GM20000 (cell line): ENCODE results near the gene NEFH.
"Not testable (repeated sequence)": the region's sequence is repeated elsewhere in the genome, so short reads cannot be mapped to it uniquely, and the experiment has no call there.

Experiments used
- DNase-seq: peaks from one replicate; pipeline ENCODE4 v3.0.0; 2012; ENCODE audit warnings: low spot score
- TF ChIP-seq, protein P1 (sequence below): IDR thresholded peaks from 2 replicates; pipeline ENCODE4 v1.5.1; 2012; ENCODE audit warnings: mild to moderate bottlenecking, control low read depth; ENCODE audit errors: extremely low read depth, missing control alignments

The NEFH gene, protein sequence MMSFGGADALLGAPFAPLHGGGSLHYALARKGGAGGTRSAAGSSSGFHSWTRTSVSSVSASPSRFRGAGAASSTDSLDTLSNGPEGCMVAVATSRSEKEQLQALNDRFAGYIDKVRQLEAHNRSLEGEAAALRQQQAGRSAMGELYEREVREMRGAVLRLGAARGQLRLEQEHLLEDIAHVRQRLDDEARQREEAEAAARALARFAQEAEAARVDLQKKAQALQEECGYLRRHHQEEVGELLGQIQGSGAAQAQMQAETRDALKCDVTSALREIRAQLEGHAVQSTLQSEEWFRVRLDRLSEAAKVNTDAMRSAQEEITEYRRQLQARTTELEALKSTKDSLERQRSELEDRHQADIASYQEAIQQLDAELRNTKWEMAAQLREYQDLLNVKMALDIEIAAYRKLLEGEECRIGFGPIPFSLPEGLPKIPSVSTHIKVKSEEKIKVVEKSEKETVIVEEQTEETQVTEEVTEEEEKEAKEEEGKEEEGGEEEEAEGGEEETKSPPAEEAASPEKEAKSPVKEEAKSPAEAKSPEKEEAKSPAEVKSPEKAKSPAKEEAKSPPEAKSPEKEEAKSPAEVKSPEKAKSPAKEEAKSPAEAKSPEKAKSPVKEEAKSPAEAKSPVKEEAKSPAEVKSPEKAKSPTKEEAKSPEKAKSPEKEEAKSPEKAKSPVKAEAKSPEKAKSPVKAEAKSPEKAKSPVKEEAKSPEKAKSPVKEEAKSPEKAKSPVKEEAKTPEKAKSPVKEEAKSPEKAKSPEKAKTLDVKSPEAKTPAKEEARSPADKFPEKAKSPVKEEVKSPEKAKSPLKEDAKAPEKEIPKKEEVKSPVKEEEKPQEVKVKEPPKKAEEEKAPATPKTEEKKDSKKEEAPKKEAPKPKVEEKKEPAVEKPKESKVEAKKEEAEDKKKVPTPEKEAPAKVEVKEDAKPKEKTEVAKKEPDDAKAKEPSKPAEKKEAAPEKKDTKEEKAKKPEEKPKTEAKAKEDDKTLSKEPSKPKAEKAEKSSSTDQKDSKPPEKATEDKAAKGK

DNA sequence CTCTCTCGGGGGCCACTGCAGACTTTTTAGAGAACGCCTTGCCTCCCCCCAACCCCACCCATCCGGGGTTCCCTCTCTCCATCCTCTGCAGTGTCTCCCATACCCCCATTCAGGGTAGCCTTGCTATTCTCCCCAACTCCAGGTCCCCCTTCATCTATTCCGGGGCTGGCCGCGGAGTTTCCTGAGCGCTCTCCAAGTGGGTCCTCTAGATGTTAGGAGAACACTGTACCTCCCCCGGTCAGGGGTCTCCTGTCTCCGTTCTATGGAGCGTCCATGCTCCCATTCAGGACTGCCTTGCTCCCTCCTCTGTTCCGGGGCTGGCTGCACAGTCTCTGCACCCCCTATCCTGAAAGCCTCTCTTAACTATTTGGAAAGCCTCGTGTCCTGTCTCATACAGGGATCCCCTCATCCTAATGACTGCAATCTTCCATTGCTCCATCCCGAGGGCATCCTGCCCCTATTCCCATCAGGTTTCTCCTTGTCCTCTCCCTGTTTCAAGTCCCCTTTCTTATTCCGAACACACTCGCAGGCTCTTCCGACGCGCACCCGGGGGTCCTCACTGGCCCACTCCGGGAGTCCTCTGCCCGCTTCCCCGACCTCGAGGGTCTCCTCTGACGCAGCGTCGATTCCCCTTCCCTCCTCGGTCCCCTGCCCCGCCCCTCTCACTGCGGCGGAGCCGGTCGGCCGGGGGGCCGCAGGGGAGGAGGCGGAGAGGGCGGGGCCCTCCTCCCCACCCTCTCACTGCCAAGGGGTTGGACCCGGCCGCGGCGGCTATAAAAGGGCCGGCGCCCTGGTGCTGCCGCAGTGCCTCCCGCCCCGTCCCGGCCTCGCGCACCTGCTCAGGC, at the start of gene NEFH:
Gene NEFH, plus strand, starts transcription at position 802 of the 845 bp plus-strand sequence. CDS start 45 bp downstream, outside the sequence.
- no peak for DNase-seq
- TF ChIP-seq, protein P1, sequence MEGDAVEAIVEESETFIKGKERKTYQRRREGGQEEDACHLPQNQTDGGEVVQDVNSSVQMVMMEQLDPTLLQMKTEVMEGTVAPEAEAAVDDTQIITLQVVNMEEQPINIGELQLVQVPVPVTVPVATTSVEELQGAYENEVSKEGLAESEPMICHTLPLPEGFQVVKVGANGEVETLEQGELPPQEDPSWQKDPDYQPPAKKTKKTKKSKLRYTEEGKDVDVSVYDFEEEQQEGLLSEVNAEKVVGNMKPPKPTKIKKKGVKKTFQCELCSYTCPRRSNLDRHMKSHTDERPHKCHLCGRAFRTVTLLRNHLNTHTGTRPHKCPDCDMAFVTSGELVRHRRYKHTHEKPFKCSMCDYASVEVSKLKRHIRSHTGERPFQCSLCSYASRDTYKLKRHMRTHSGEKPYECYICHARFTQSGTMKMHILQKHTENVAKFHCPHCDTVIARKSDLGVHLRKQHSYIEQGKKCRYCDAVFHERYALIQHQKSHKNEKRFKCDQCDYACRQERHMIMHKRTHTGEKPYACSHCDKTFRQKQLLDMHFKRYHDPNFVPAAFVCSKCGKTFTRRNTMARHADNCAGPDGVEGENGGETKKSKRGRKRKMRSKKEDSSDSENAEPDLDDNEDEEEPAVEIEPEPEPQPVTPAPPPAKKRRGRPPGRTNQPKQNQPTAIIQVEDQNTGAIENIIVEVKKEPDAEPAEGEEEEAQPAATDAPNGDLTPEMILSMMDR = no peak

DNA sequence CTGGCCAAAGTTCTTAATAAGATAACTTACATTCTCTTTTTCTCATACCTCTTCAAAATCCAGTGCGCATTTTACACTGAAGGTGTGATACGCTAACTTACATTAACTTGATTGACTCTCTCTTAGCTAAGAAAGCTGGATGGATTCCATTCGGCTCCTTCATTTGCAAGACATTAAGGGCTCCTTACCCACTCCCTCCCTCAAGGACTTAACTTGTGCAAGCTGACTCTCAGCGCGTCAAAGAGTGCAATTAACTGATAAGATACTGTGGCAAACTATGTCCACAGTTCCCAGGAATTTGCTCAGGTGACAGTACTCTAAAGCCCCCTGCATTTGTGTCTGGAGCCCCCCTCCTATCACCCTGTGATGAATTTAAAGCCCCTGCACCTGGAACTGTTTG, 48.0 kb upstream of the NEFH start:
- TF ChIP-seq, protein P1 = no peak
- DNase-seq = no peak

DNA sequence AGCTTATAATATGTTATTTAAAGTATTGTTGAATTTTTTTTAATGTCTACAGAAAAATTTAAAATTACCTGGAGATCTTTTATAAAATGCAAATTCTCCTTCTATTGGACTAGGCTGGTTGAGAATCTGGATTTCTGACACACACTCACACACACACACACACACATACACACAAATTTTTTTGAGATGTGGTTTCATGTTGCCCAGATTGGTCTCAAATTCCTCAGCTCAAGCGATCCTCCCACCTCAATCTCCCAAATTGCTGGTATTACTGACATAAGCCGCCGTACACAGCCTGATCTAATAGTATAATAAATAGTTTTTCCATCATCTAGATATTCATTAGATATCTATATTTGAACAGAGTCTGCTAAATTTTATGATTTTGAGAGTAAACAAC, 46.2 kb upstream of the NEFH start:
- TF ChIP-seq, protein P1 = no peak
- no peak for DNase-seq

DNA sequence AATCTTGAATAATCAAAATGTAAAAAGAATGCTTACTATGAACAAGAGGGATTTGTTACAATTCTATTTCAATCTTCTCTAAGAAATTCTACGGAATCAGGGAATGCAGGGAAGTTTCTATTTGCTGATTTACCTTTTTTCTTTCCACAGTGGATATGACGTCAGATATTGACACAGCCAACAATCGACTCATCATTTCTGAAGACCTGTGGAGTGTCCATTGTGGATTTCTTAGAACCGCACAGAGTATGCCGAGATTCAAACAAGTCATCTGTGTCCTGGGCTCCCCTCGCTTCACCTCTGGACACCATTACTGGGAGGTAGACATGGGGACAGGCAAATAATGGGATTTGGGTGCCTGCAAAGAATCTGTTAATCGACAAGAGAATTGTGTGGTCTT, 45.7 kb upstream of the NEFH start:
- TF ChIP-seq, protein P1 = no peak
- no peak for DNase-seq

DNA sequence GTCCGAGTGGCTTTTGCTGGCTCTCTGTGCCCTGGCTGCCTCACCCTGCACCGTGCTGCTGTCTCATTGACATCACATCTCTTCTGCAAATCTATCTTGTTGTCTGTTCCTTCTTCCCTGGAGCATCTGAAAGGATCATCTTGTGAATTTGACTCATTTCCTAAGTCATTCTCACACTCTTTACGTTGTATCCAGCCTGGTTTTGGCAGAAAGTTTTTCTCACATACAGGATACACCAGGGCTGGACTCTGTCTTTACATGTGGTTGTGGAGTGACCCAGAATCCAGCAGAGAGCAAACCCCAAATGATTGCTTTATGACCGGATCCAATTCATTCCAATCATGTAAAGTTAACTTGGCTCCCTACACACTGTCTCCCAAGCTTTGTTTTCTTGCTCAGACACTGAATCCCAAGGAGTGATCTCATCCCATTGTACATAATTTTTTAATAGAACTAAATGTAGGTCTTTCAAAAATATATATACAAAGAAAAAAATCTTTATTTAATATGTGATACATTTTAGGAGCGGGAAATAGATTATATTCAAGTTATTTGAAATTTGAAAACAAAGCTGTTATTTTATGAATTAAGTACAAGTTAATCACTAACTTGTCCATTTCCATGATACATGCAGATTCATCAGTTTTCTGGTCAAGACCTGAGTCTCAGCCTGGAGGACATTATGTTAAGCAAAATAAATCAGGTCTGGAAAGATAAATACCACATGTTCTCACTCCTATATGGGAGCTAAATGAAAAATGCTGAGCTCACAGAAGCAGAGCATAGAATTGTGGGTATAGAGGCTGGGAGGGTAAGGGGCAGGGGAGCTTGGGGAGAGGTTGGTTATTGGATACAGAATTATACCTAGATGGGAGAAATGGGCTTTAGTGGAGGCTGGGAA, 44.5 kb upstream of the NEFH start:
- TF ChIP-seq, protein P1 = no peak
- DNase-seq = no peak

DNA sequence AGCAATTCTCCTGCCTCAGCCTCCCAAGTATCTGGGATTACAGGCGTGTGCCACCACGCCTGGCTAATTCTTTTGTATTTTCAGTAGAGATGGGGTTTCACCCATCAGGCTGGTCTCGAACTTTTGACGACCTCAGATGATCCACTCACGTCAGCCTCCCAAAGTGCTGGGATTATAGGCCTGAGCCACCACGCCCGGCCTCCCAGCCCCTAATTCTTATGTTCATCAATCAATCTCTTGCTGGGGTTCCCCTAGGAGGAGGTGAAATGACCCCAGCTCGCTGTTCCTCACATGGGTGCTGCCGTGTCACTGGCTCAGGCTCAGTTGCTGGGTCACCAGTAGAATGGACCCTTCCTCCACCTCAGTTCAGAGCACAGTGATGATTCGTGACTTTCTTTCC, 41.7 kb upstream of the NEFH start, which contains the start of gene RFPL1:
Gene RFPL1, plus strand, starts transcription at position 301 of the 400 bp plus-strand sequence.
- DNase-seq = not testable (repeated sequence)
